HG03139 (cell line): ENCODE measurements around the gene IL17B.
"Not testable (repeated sequence)": the region's sequence is repeated elsewhere in the genome, so short reads cannot be mapped to it uniquely, and the experiment has no call there.

ENCODE experiments used
- ATAC-seq: cut with Tn5 transposase; IDR thresholded peaks from one replicate; pipeline ENCODE4 v1.9.1; 2021; ENCODE audit not compliant: unreplicated experiment

Gene IL17B

DNA sequence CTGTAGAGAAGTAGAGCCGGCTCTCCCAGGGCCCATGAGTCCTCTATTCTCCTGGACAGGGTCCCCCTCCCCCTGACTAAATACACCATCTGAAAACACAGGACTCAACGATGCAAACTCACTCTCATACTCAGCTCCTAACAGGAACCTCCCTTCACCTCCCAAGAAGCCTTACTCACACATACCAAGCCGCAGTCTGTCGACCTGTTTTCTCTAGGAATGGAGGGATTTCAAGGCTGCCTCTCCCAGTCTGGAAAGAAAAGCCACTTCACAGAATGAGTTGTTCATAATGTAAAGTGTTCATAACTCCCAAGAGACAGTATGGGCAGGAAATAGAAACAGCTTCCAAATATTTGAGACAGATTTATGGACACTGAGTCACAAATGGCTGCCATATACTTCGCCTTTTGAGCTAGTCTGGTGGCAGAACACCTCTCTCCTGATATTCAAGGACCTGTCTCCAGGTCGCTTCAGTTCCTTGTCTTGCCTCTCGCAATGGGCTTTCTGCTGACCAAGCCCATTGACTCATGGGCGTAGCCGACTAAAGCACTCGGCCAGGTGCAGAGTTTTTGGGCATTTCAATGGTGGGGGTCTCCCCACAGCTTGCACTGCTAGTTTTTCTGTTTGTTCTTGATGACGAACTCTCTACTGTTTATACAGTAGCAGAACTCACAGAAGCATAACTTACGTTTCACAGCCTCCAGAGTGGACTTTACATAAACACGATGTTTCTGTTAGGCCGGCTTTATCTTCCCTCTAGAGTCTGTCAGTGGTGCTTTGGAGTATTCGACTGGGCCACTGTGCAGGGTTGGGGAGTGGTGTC lies 25.0 kb upstream of the IL17B start:
- no peak for ATAC-seq

GRCh38 chr5:149402291-149402690 lies 23.2 kb upstream of the IL17B start:
- ATAC-seq = no peak

- ATAC-seq = no peak
Measured at GRCh38 chr5:149401051-149401450, 22.0 kb upstream of the IL17B start.

GRCh38 chr5:149400304-149400703 lies 21.2 kb upstream of the IL17B start:
- no peak for ATAC-seq

DNA sequence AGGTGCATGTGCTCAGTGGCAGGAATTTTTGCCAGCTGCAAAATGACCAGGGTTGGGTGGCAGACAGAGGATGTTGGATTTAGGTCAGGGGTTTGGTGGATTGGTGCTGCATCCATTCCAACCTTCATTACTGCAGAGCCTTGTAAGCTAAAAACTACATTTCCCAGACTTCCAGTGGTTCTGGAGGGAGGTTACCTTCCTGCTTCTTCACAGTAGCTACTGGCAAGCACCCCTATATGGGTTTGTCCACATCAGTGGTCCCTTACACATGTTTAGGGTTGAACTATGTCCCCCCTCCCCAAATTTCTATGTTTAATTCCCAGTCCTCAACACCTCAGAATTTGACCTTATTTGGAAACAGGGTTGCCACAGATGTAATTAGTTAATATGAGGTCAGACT lies 20.7 kb upstream of the IL17B start:
- no peak for ATAC-seq

DNA sequence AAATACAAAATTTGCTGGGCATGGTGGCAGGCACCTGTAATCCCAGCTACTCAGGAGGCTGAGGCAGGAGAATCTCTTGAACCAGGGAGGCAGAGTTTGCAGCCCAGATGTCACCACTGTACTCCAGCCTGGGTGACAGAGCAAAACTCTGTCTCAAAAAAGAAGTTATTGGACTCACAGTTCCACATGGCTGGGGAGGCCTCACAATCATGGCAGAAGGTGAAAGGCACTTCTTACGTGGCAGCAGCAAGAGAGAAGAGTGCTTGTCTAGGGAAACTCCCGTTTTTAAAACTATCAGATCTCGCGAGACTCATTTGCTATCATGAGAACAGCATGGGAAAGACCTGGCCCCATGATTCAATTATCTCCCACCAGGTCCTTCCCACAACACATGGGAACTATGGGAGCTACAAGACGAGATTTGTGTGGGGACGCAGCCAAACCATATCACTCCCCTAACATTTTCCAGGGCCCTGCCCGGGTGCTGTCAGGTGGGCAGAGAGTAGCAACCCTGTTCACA lies 19.7 kb upstream of the IL17B start:
- not testable (repeated sequence) for ATAC-seq

- no peak for ATAC-seq
Measured at GRCh38 chr5:149397530-149397929, 18.4 kb upstream of the IL17B start.

- not testable (repeated sequence) for ATAC-seq
Measured at GRCh38 chr5:149394996-149395395, 15.9 kb upstream of the IL17B start.

GRCh38 chr5:149392718-149393117 lies 13.6 kb upstream of the IL17B start:
- ATAC-seq = no peak

GRCh38 chr5:149391524-149391923 lies 12.4 kb upstream of the IL17B start:
- ATAC-seq = no peak

DNA sequence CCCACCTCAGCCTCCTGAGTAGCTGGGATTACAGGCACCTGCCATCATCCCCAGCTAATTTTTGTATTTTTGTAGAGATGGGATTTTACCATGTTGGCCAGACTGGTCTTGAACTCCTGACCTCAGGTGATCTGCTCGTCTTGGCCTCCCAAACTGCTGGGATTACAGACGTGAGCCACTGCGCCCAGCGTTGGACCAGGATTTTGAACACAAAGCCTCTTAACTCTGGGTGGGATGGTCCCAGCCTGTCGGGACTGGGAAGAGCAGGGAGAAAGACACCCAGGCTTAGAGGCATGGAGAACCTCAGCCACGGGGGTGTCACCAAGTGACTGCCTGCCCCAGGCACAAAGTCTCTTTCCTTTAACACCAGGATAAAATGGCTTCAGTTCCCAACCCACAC lies 12.0 kb upstream of the IL17B start:
- ATAC-seq = not testable (repeated sequence)

GRCh38 chr5:149389552-149390495 lies 10.7 kb upstream of the IL17B start:
- ATAC-seq = no peak

- no peak for ATAC-seq
Measured at GRCh38 chr5:149388498-149389190, 9.6 kb upstream of the IL17B start.

DNA sequence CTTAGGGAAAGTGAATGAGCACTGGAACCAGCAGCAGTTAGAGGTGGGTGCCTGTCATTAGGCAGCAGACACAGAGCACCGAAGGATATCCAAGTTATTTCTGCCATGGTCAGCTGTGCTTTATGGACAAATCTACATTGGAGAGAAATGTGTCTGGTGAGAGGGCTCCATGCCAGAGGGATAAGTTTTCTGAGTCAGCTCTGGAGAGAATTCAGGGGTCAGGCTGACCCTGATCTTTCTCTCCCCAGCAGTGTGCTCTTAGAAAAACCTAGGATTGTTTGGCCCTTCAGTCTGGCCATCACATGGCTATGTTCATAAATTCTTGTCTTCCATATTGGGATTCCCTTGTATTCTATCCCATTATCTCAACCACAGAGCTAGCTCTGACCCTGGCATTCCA lies 8.9 kb upstream of the IL17B start:
- no peak for ATAC-seq

DNA sequence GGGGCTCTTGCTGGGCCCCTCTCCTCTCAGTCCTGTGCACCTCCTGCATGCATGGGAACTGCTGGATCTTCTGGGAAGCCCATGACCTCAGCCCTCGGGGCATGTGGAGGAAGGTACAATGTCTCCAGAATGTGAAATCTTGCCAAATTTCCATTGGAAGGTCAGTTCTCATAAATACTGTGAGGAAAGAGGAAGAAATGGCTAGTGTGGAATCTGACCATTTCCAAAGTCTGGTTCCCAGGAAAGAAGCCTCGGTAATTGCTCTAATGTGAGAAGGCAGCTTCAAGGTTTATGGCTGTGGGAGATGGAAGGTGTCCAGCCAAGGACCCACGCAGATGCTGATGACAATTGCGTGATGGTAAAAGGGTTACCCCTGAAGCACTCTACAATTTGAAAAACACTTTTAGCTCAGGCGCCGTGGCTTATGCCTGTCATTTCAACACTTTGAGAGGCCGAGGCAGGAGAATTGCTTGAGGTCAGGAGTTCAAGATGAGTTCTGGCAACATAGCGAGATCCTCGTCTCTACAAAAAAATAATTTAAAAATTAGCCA lies 8.1 kb upstream of the IL17B start:
- no peak for ATAC-seq

DNA sequence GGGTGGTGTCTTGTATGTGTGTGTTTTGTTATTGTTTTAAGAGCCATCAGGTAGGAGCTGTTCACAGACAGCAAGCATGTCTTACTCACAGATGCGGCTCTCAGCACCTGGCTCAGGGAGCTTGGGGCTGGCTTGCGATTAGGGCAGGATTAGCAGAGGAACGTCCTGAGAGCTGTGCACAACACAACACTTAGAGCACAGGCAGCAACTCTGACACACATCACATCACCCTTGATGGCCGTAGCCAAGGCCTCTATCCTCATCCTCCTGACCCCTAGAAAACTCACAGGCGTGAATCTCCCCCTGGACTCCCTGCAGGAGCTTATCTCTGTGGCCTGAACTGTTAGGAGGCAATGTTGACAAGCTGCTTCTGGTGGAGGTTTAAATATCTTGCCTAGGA lies 7.1 kb upstream of the IL17B start:
- ATAC-seq = no peak

DNA sequence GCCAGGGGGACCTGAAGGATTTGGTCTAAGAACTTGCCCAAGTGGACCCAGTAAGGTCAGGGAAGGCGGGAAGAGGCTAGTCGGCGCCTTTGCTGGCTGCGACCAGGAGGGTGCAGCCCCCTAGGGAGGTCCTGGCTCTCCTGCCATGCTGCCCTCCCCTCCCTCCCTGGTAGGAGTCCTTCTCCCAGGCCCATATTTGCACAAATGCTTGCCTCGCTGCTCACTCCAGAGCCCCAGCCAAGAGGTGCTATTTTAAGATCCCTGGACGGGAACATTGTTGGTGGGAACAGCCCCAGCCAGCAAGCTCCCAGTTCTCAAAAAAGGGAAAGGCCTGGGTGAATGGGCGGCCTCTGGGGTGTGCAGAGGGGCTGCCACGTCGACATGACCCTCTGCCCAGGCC lies 4.3 kb upstream of the IL17B start:
- no peak for ATAC-seq

DNA sequence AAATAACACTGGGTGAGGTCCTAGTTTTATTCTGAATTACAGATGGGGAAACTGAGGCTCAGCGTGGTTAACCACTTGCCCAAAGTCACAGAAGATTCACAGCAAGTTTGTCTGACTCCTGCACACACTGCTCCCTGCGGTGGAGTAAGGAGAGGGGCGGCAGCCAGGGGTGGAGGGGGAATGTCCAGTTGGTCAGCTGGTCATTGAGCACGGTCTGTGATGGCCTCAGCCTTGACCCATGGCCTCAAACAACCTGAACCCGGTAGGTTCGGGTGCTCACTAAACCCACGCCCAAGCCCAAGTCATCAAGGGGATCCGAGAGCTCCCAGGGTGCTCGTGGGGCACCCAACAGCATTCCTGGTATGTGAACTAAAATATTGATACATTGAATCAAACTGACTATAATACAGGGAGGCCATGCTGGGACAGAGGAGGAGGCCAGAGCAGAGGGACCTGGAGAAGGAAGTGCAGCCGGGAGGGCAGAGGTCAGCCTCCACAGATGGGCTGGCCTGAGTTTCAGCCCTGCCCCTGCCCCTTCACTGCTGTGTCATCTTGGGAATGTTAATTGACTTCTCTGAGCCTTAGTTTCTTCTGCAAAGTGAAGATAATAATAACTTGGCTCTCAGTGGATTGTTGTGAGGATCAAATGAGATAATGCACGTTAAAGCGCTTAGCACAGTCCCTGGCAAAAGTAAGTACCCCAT lies 3.6 kb upstream of the IL17B start:
- no peak for ATAC-seq

GRCh38 chr5:149381986-149382338 lies 2.9 kb upstream of the IL17B start:
- peak; percentile 74 for ATAC-seq

DNA sequence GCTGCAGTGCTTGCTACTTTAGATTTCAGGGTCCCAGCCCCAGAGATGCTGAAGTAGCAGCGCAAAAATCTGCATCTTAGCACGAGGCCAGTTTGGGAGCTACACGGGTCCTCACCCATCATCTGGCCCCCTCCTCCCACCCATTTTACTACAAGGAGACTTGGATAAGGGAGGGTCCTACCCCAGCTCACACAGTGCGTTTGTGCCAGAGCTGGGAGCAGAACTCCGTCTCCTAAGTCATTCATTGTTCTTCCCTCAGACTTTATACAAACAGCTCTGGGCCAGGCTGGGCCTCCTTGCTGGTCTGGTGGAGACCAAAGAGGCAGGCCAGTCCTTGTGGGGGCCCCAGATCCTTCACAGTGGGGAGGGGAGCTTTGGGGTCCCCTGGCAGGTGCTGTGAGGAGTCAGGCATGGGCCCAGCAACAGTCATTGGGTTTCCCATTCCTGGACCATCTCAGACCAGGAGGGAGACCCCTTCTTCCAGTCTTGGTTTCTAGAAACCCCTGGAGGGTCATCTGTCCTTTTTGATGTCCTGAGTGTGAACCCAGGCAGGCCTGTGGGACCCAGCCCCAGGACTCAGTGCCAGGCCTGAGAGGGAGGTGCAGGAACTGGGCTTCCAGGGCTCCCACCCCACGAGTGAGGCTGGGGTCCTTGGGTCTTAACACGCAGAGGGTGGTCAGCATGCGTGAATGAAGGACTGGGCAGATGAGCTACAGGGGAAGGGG lies 2.3 kb upstream of the IL17B start:
- ATAC-seq = peak; percentile 17
